ENCODE data around the gene CCDC187. TPM values are rescaled to one million over a fixed set of nuclear protein-coding genes. Genes with fewer than 3 reads are reported as not detected.

The CCDC187 gene
- total RNA-seq, 1 experiment from 2014 or later: 2.7 TPM

DNA sequence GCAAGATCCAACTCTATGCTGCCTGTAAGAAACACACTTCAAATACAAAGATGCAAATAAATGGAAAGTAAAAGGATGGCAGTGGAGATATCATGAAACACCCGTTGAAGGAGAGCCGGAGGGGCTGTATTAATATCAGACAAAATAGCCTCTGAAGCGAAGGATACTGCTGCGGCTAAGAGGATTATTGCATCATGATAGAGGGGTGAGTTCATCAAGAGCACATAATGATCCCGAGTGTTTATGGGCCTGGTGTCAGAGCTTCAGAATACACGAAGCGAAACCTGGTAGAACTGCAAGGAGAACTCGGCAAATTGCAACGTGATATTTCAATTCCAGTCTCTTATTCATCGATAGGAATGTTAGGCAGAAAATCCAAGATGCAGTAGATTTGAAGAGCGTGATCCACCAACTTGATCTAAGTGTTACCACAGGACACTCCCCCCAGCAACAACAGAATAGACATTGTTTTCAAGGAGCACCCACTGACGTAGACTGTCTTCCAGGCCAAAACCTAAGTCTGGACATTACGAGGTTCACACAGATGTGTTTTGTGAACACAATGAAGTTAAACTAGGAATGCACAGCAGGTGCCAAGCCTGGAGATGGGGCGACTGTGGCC, 30.5 kb downstream of the CCDC187 start:
- H3K9me2 ChIP-seq (ENCODE audit: insufficient read depth): no peaks in the 10 kb centered on the region
- H3K4me2 ChIP-seq: no peak overlapping the region
- no peaks in the 10 kb centered on the region for H3K9me3 ChIP-seq (ENCODE audit: insufficient read depth, low read depth)
- H3K27ac ChIP-seq: no peak overlapping the region
- TF ChIP-seq EZH2 (IDR thresholded peaks at IDR 0.05; ENCODE audit: low read depth) (no peak), CTCF (conservative IDR thresholded peaks at IDR 0.05) (no peak)
- POLR2A ChIA-PET (ENCODE audit: unreplicated experiment): no interaction called here
- no TSS peak for BruUV-seq (replicated peaks)
- peaks cover 79% of the 10 kb centered on the region for H3K27me3 ChIP-seq (ENCODE audit: insufficient read depth, low read depth)
- intact Hi-C loops (cut with micrococcal nuclease; ENCODE audit: unreplicated experiment): no loop called here
- no peaks in the 10 kb centered on the region for H3K36me3 ChIP-seq (ENCODE audit: low read depth)
- no peak overlapping the region for H2AFZ ChIP-seq
- no peaks in the 10 kb centered on the region for H3K79me2 ChIP-seq (ENCODE audit: low read depth)
- H3K4me1 ChIP-seq (replicated peaks; ENCODE audit: insufficient read depth): no peaks in the 10 kb centered on the region
- CTCF ChIA-PET: no interaction called here
- H4K20me1 ChIP-seq (ENCODE audit: insufficient read depth): no peaks in the 10 kb centered on the region
- H3K4me3 ChIP-seq: no peak overlapping the region
- DNase-seq: no peak
- no peaks in the 10 kb centered on the region for H3F3A ChIP-seq (ENCODE audit: insufficient read depth, low read depth)

- Histone ChIP-seq H2AFZ (no peak overlapping the region), H3K4me2 (no peak overlapping the region), H3K27me3 (ENCODE audit: insufficient read depth, low read depth) (peaks cover 56% of the 10 kb centered on the region), H3K4me1 (replicated peaks; ENCODE audit: insufficient read depth) (no peaks in the 10 kb centered on the region; the same call in 1 of the 2 replicates), H4K20me1 (ENCODE audit: insufficient read depth) (no peaks in the 10 kb centered on the region), H3K27ac (no peak overlapping the region), H3K9me2 (ENCODE audit: insufficient read depth) (no peaks in the 10 kb centered on the region), H3K9me3 (ENCODE audit: insufficient read depth, low read depth) (no peaks in the 10 kb centered on the region), H3F3A (ENCODE audit: insufficient read depth, low read depth) (0 out of 2 replicates have a peak, but pooled peaks cover 5% of the 10 kb centered on the region), H3K79me2 (ENCODE audit: low read depth) (no peaks in the 10 kb centered on the region), H3K4me3 (no peak overlapping the region), H3K36me3 (ENCODE audit: low read depth) (no peaks in the 10 kb centered on the region)
- no TSS peak for BruUV-seq (replicated peaks)
- CTCF ChIA-PET: no interaction called here
- intact Hi-C loops (cut with micrococcal nuclease; ENCODE audit: unreplicated experiment): no loop called here
- no peak for DNase-seq
- POLR2A ChIA-PET (ENCODE audit: unreplicated experiment): no interaction called here
- TF ChIP-seq EZH2 (IDR thresholded peaks at IDR 0.05; ENCODE audit: low read depth) (no peak), CTCF (conservative IDR thresholded peaks at IDR 0.05) (no peak)
Observed at GRCh38 chr9:136270173-136270705, 33.7 kb downstream of the CCDC187 start.

DNA sequence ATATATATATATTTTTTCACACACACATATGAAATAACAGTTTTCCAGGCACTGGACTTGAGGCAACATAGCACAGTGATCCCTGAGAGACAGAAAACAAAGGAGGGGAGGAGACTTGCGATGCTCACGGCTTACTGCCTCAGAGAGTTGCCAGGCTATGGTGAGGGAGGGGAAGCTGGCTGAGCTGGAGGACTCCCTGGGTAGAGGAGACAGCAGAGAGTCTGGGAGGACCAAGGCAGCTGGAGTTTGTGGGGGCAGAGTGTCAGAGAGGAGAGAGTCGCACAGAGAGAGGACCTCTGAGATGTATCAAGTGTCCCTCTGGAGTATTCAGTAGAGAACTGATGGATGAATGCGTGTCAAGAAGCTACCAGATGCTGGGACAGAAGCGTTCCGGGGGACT, 35.2 kb downstream of the CCDC187 start:
- Histone ChIP-seq H3K4me1 (replicated peaks; ENCODE audit: insufficient read depth) (no peaks in the 10 kb centered on the region; the same call in 1 of the 2 replicates), H3K27ac (no peak overlapping the region), H3K79me2 (ENCODE audit: low read depth) (no peaks in the 10 kb centered on the region), H3K27me3 (ENCODE audit: insufficient read depth, low read depth) (peaks cover 50% of the 10 kb centered on the region), H3K9me2 (ENCODE audit: insufficient read depth) (no peaks in the 10 kb centered on the region), H2AFZ (no peak overlapping the region), H3K9me3 (ENCODE audit: insufficient read depth, low read depth) (no peaks in the 10 kb centered on the region), H3K36me3 (ENCODE audit: low read depth) (no peaks in the 10 kb centered on the region), H3F3A (ENCODE audit: insufficient read depth, low read depth) (0 out of 2 replicates have a peak, but pooled peaks cover 5% of the 10 kb centered on the region), H4K20me1 (ENCODE audit: insufficient read depth) (no peaks in the 10 kb centered on the region), H3K4me3 (no peak overlapping the region), H3K4me2 (no peak overlapping the region)
- BruUV-seq (replicated peaks): no TSS peak
- no peak for TF ChIP-seq EZH2 (IDR thresholded peaks at IDR 0.05; ENCODE audit: low read depth)
- no peak; the same call in 1 of the 2 replicates for TF ChIP-seq CTCF (conservative IDR thresholded peaks at IDR 0.05)
- no peak for DNase-seq
- CTCF ChIA-PET: no interaction called here
- intact Hi-C loops (cut with micrococcal nuclease; ENCODE audit: unreplicated experiment): loop anchor here (5.0 kb wide), 1 partner anchor 126 kb away; no protein-coding TSS in a partner anchor
- POLR2A ChIA-PET (ENCODE audit: unreplicated experiment): interaction anchor here (0.6 kb wide), 1 partner anchor 18 kb away, joined by 3 read pairs; no protein-coding TSS in a partner anchor
